Measurements from ENCODE around the gene PTCD2. TPM values are rescaled to one million over a fixed set of nuclear protein-coding genes. Genes with fewer than 3 reads are reported as not detected.
A peak's percentile ranks its signal among the peaks of the same experiment; 100 is the strongest.

PTCD2 gene
- polyA plus RNA-seq, 10 donors = 6.7 to 11.2 (median 8.9) TPM

DNA sequence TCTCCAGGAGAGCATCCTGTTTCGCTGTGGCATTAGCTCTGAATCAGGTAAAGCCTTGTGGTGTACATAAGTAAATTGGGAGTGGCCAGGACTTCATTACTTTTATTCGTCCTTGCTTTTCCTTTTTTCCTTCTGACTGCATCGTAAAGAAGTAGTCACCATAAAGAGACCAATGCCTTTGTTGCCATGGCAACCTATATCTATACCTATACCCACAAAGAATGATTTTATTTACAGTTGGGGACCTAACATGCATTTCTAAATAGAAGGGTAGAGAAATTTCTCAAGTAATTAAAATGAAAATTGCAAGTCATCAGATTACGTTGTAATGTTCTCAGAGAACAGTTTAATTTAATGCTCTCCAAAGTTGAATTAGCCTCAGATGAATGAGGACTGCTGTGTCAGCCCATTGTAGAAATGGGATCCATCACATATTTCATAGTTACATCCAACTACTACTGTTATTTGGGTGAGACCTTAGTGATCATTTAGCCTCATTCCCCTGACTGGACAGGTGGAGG is 18.6 kb downstream of the PTCD2 start:
- no peak for DNase-seq

- DNase-seq = no peak
These were observed 26.2 kb downstream of the PTCD2 start for GRCh38 chr5:72346398-72346797.

DNA sequence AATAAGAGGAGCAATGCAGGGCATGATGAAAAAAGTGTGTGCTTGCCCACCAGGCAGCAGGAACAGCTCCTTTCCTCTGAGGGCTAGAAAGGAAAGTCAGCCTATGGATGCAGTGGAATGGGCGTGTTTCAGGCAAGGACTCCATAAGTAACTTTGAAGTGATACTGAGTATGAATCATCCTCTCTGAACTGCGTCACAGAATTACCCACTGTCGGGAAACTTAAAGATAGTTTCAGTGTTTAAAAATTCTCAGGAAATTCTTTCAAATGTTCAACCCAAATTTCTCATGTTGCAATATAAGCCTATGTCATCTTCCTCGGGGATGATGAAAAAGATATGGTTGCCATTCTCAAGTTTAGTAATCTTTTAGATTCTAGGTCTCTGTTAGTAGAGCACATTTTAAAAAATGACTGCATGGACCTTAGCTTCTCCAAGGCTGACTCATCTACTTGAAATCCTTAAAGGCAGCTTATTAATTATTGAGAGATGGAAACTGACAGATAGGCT is 27.7 kb downstream of the PTCD2 start:
- DNase-seq = peak in 1 of 3 donors; percentile 83

- no peak for DNase-seq
These were observed 31.2 kb downstream of the PTCD2 start for GRCh38 chr5:72351376-72351775.

DNA sequence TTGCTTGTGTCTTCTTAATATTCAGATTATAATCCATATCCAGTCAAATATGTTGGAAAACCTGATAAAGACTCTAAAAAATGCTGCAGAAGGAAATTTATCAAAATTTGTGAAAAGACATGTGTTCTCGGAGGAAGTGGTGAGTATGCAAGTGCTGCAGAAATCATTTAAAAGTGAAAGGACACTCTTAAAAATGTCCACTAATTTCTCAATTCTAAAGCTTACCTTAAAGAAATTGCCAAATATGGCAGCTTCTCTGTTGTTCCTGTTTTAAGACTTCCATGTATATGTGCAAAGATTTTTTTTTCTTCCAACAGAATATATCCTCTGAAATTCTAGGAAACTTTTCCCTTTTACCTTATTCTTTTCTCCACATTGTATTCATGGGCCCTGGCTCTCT is 32.4 kb downstream of the PTCD2 start:
- no peak for DNase-seq

DNA sequence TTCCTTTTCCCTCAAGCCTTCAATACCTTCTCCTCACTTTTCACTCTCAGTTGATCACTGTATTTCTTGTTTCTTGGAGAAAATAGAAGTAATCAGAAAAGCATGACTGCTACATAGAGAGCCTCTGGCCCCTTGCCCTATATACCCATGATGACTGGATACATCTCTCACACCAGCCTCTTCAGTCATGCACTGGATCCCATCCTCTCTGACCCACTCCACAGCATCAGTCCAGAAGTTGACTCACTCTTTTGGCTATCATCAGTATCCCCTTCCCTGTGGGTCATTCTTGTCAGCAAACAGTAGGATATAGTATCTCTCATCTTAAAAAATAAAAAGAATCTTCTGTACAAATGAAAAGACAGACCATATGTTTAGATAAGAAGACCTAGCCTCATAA is 32.9 kb downstream of the PTCD2 start:
- no peak for DNase-seq

DNA sequence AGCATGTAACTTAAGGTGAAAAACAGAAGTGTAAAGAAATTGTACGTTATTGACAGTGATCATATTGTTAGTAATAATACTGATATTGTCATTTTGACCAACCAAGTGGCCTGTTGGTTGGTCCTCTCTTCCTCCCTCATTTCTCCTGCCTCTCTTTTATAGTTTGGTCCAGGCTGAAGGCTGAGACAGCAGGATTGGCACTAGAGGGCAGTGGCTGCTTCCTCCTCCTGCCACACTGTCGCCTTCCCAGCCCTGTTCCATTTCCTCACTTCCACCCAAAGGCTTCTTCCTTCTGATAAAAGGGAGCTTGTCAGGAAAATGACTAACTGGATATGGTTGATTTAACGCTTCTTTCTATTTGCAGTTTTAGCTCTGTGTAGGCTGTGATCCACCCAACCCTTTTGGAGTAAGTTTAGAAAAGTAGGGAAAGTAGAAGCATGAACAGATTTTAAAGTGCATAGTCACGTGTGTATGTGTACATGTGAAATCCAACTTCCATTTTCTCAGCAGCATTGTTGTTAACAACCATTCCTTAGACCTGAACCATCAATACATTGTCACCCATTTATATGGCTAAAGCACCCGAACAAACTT is 35.6 kb downstream of the PTCD2 start:
- peak in 2 of 3 donors; percentile 14 to 49 for DNase-seq

DNA sequence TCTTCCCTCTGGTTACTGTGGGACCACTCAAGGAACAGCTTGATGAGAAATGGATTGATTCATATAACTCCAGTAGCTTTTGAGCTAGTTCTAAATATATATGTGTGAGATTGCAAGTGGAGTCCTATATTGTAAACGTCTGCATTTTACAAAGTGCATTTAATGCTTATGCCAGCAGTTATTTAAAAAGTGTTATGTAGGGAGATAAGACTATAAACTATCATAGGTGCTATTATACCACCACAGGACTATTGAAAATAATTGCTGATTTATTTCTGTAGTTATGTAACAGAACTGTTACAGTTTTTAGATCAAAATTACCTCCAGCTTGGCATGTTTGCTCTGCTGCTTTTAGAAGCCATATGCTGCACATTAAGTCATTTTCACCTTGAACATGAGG is 36.2 kb downstream of the PTCD2 start:
- DNase-seq = no peak

GRCh38 chr5:72358925-72359324 is 38.8 kb downstream of the PTCD2 start:
- DNase-seq = no peak

DNA sequence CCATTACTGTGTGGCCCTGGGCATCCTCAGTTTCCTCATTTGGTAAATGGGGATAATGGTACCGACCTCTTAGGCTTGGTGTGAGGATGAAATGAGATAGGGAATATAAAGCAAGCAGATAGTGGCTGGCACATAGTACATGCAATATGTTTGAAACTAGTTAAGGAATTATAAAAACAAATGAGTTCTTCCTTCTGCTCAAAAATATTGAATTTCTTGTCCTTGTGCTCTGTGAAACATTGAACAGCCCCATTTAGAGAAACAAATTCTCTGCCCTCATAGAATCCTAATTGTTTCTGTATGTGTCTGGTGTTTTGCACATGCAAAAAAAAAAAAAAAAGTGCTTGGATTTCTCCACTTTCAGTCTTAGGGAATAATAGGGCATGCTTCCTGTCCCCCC is 39.7 kb downstream of the PTCD2 start:
- no peak for DNase-seq

GRCh38 chr5:72363166-72363802 is 43.1 kb downstream of the PTCD2 start:
- DNase-seq = peak in 1 of 3 donors; percentile 69

DNA sequence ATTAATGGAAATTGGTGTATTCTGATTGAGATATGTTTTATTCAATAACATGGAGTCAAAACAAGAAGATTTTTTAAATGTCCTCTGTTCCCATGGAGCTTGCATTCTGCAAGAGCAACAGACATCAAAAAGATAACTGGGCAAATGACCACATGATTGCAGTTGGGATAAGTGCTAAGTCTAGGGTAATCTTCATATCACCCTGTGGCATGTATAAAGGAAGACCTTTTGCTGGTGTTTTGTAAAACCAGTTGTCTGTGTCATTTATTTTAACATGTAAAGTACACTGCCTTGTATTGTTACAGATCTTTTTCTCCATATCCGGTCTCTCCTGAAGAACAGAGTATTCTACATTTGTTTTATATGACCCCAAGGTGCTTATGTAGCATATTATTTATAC is 44.0 kb downstream of the PTCD2 start:
- DNase-seq = no peak

- DNase-seq = no peak
These were observed 44.8 kb downstream of the PTCD2 start for GRCh38 chr5:72364951-72365350.

DNA sequence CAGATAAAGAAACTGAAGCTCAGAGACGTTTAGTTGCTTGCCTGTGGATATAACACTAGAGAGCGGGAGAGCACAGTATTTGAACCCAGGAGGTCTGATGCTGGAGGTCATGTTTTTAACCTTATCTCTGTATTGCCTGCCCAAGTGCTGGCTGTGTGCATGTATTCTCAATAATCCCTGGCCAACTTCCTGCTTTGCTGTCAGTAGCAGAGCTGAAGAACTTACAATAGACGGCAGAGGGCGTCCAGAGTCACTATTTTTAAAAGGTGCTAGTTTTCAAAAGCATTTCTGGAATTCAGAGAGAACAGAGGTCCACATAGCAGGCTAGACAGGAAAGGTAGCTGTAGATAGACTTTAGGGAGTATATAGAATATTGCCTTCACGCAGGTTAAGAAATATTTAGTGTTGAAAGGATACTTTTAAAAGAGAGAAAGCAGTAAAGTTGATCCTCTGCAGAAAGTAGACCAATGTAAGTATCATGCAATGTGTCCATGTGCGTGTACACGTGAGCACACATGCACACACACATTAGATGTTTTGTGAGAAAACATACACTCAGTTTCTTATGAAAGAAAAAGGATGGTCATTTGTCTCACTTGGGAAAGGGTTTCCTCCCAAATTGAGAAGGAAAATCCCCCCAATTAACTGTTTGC is 46.3 kb downstream of the PTCD2 start:
- peak; percentile 78 to 91 (median 83) for DNase-seq

DNA sequence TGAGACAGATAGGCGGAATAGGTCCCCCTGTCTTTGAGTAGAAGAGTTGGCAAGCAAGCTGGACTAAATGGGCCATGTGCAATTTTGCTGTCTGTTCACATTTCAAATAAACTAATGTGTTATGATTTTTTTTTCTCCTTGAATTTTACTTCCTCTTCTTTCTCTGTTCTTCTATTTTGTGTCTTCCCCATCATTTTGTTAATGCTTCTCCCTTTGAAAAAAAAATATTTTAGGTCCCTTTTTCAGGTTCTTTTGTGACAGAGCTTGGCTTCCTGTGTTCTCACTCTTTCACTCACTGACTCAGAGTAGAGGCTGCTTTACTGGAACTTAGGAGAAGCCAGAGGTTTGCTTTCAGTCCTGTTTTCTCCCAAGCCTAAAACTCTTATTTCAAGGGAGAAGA is 48.1 kb downstream of the PTCD2 start:
- DNase-seq = no peak

DNA sequence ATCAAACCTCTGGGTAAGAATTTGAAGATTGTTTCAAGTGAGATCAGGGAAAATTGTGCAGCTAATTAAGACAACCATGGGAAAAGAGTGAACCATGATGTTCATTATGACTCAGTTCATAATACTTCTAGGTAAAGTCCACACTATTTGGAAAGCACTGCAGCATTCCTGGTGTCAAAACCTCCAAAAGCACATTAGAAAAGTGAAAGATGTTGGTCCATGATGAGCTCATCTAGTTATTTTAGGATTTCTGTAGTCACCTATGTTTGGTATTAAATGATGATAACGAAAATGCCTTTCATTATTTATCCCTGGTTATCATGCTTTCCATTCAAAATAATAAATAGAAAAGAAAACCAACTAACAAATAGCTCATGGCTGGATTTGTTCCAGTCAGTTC is 49.1 kb downstream of the PTCD2 start:
- no peak for DNase-seq

DNA sequence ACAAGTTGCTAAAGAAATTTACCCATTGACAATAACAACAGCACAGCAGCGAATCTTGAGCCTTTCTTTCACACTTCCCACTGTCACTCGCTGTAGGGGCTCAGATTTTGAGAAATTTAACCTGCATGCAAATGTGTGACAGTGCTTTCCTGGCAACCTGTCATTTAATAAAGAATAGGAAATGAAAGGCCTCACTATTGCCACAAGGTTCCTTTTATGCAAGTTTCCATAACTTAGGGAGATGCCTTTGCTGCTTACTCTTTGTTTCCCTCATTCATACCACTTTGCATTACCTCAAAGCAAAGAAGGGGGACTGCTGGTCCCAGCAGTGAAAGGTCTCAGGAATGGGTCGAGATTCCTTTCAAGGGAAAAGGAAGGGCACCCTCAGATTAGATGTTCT is 49.5 kb downstream of the PTCD2 start:
- DNase-seq = no peak

DNA sequence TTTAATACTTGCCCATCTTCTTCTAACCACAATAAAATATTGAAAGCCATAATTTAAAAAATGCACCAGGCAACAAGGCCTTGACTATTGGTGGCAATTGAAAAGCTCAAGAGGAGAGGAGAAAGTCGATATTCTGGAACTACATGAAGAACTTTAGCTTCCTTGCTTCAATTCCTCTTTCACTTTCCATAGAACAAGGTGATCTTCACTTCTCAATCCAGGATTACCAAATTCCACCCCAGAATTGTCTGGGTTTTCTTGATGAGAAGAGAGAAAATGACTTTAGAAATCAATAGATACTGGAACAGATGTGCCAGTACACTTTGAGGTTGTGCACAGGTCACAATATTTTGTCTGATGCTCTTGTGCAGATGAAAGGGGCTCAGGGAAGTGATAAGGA is 52.2 kb downstream of the PTCD2 start:
- DNase-seq = no peak

- no peak for DNase-seq
These were observed 52.8 kb downstream of the PTCD2 start for GRCh38 chr5:72372923-72373322.

- DNase-seq = no peak
These were observed 54.7 kb downstream of the PTCD2 start for GRCh38 chr5:72374844-72375243.

GRCh38 chr5:72376381-72376780 is 56.2 kb downstream of the PTCD2 start:
- no peak for DNase-seq

GRCh38 chr5:72377910-72378638 is 57.9 kb downstream of the PTCD2 start:
- peak; percentile 81 to 92 (median 85) for DNase-seq
